CD4-positive, alpha-beta memory T cell (primary cell): Measurements from ENCODE around the gene PCBP3. TPM values are rescaled to one million over a fixed set of nuclear protein-coding genes. Genes with fewer than 3 reads are reported as not detected.
"Not testable (repeated sequence)": the region's sequence is repeated elsewhere in the genome, so short reads cannot be mapped to it uniquely, and the experiment has no call there.

Experiments used
- CTCF ChIA-PET: fragments of 350-600 bp; sonication (Branson Sonifier 250); formaldehyde crosslinking; loops from one replicate; lab custom pipeline; 2021; ENCODE audit warnings: inconsistent platforms; ENCODE audit not compliant: partially characterized antibody; lab: Charles Lee
- POLR2A ChIA-PET: fragments of 350-600 bp; sonication (Branson Sonifier 250); formaldehyde crosslinking; loops from one replicate; lab custom pipeline; 2021; ENCODE audit not compliant: partially characterized antibody; lab: Charles Lee
- DNase-seq, 5 donors: peaks; one replicate each; pipeline versions ENCODE4 v3.0.0 to v3.0.0-alpha.2; 2020 to 2022; ENCODE audit warnings: mixed read lengths in 1 of 5
- H3K27ac ChIP-seq: one replicate; pipeline ENCODE4 v1.7.0; 2013; ENCODE audit warnings: low read depth, low read length
- H3K27me3 ChIP-seq: 2 replicates; pipeline ENCODE4 v1.7.0; 2013; ENCODE audit warnings: mild to moderate bottlenecking, low read length, moderate library complexity; ENCODE audit not compliant: insufficient read depth
- H3K36me3 ChIP-seq: 2 replicates; pipeline ENCODE4 v1.7.0; 2013; ENCODE audit warnings: mild to moderate bottlenecking, low read length, moderate library complexity; ENCODE audit not compliant: insufficient read depth
- H3K4me1 ChIP-seq: 2 replicates; pipeline ENCODE4 v1.7.0; 2013; ENCODE audit warnings: mild to moderate bottlenecking, low read length, moderate library complexity; ENCODE audit not compliant: insufficient read depth
- H3K4me3 ChIP-seq, 2 donors: one replicate each; pipeline ENCODE4 v1.7.0; 2013; ENCODE audit warnings: low read length in 2 of 2, mild to moderate bottlenecking in 1 of 2
- H3K9me3 ChIP-seq, 2 donors: one replicate each; pipeline ENCODE4 v1.7.0; 2013; ENCODE audit warnings: low read length in 2 of 2, control low read depth in 1 of 2; ENCODE audit not compliant: control insufficient read depth in 1 of 2
- H3K27ac Mint-ChIP-seq, 7 donors: one replicate each; pipeline ENCODE4 v1.8.0; 2020 to 2021; ENCODE audit warnings: mixed read lengths in 7 of 7, mild to moderate bottlenecking in 6 of 7, inconsistent platforms in 3 of 7, moderate library complexity in 3 of 7
- H3K27me3 Mint-ChIP-seq, 2 donors: one replicate each; pipeline ENCODE4 v1.8.0; 2020 to 2021; ENCODE audit warnings: mixed read lengths in 2 of 2
- H3K36me3 Mint-ChIP-seq, 2 donors: one replicate each; pipeline ENCODE4 v1.8.0; 2020 to 2021; ENCODE audit warnings: mixed read lengths in 2 of 2, inconsistent platforms in 1 of 2, mild to moderate bottlenecking in 1 of 2
- H3K4me1 Mint-ChIP-seq, 4 donors: one replicate each; pipeline ENCODE4 v1.8.0; 2020 to 2021; ENCODE audit warnings: mixed read lengths in 4 of 4, mild to moderate bottlenecking in 1 of 4
- H3K4me3 Mint-ChIP-seq, 8 donors: one replicate each; pipeline ENCODE4 v1.8.0; 2020 to 2021; ENCODE audit warnings: mixed read lengths in 8 of 8, mild to moderate bottlenecking in 7 of 8, moderate library complexity in 6 of 8, inconsistent platforms in 3 of 8
- H3K9me3 Mint-ChIP-seq, 8 donors: one replicate each; pipeline ENCODE4 v1.8.0; 2020 to 2021; ENCODE audit warnings: mixed read lengths in 8 of 8, mild to moderate bottlenecking in 5 of 8, inconsistent platforms in 3 of 8, moderate library complexity in 1 of 8
- intact Hi-C: fragments of 100-400 bp; cut with micrococcal nuclease; formaldehyde crosslinking; loops from one replicate; pipeline ENCODE4 v1.15.1; 2023
- polyA plus RNA-seq, 2 donors: library from polyadenylated mRNA; unstranded; fragments of 300-500 nt; fragmentation: Illumina TruSeq; gene quantifications; one replicate each; pipeline ENCODE4 v1.2.3, GENCODE V29; 2021
- total RNA-seq, 2 experiments: library from RNA; stranded (reverse); gene quantifications; one replicate each; pipeline ENCODE4 v1.2.3, GENCODE V29; 2021

The PCBP3 gene
- total and polyA plus RNA-seq, 4 experiments from 2014 or later: 0.36 to 1.6 (median 1.0) TPM

DNA sequence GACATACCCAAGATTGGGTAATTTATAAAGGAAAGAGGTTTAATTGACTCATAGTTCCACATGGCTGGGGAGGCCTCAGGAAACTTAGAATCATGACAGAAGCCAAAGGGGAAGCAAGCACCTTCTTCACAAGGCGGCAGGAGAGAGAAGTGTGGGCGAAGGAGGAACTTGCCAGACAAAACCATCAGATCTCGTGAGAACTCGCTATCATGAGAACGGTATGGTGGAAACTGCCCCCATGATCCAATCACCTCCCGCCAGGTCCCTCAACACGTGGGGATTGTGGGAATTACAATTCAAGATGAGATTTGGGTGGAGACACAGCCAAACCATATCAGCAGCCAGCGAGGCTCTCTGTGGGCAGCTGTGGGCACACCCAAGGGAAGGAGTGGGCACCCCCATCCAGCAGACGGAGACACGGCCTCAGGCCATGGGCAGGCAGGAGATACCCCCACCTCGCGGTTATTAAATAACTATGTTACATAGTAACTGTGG is 189.3 kb downstream of the PCBP3 start:
- H3K27ac ChIP-seq, H3K4me1 ChIP-seq, H3K4me1 Mint-ChIP-seq, H3K27me3 Mint-ChIP-seq, H3K27ac Mint-ChIP-seq, H3K27me3 ChIP-seq, H3K9me3 ChIP-seq, CTCF ChIA-PET, POLR2A ChIA-PET, H3K36me3 Mint-ChIP-seq, DNase-seq, H3K4me3 ChIP-seq, intact Hi-C loops, H3K9me3 Mint-ChIP-seq, H3K36me3 ChIP-seq, H3K4me3 Mint-ChIP-seq: not testable (repeated sequence)

DNA sequence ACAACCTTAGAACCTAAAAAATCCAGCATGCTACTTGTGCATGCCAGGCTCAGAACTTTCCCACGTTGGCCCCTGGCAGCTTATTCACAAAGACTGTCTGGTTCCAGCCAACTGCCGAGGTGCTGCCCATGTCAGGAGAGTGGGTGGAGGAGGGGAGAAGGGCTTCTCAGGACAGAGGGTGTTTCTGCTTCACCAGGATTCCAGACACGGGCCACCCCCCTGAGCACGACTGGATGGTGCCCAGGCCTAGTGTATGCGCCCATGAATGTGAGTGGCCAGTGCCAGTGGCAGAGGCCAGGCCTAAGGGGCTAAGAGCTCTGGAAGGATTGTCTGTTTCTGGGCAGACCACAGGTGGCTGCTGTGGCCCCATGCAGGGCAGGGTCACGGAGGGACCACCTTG is 189.9 kb downstream of the PCBP3 start:
- H3K36me3 Mint-ChIP-seq: no peaks in the 10 kb centered on the region
- ChIA-PET CTCF (no interaction called here), POLR2A (no interaction called here)
- DNase-seq: no peak
- H3K27ac Mint-ChIP-seq: no peak overlapping the region
- H3K4me3 ChIP-seq: no peak overlapping the region
- H3K9me3 ChIP-seq: no peaks in the 10 kb centered on the region
- peaks cover 0 to 2% of the 10 kb centered on the region in 2 donors for H3K27me3 Mint-ChIP-seq
- no peaks in the 10 kb centered on the region for H3K9me3 Mint-ChIP-seq
- no peaks in the 10 kb centered on the region for H3K4me1 ChIP-seq
- H3K36me3 ChIP-seq: no peaks in the 10 kb centered on the region
- no peak overlapping the region for H3K27ac ChIP-seq
- intact Hi-C loops: no loop called here
- H3K4me3 Mint-ChIP-seq: no peak overlapping the region
- H3K27me3 ChIP-seq: no peaks in the 10 kb centered on the region
- H3K4me1 Mint-ChIP-seq: peaks cover 0 to 2% (median 0%) of the 10 kb centered on the region in 4 donors

- ChIA-PET POLR2A (no interaction called here), CTCF (no interaction called here)
- intact Hi-C loops: no loop called here
- no peak overlapping the region for H3K27ac ChIP-seq
- peaks cover 0 to 2% of the 10 kb centered on the region in 2 donors for H3K27me3 Mint-ChIP-seq
- H3K9me3 Mint-ChIP-seq: no peaks in the 10 kb centered on the region
- H3K4me1 ChIP-seq: no peaks in the 10 kb centered on the region
- H3K27ac Mint-ChIP-seq: no peak overlapping the region
- no peak overlapping the region for H3K4me3 ChIP-seq
- no peaks in the 10 kb centered on the region for H3K9me3 ChIP-seq
- no peaks in the 10 kb centered on the region for H3K27me3 ChIP-seq
- peaks cover 0 to 2% (median 0%) of the 10 kb centered on the region in 4 donors for H3K4me1 Mint-ChIP-seq
- no peaks in the 10 kb centered on the region for H3K36me3 Mint-ChIP-seq
- DNase-seq: no peak
- no peak overlapping the region for H3K4me3 Mint-ChIP-seq
- H3K36me3 ChIP-seq: no peaks in the 10 kb centered on the region
Measured at GRCh38 chr21:45834026-45834715, 190.6 kb downstream of the PCBP3 start.

- peaks cover 0 to 2% (median 0%) of the 10 kb centered on the region in 4 donors for H3K4me1 Mint-ChIP-seq
- intact Hi-C loops: no loop called here
- no peak overlapping the region for H3K27ac Mint-ChIP-seq
- Histone ChIP-seq H3K36me3 (no peaks in the 10 kb centered on the region), H3K4me1 (no peaks in the 10 kb centered on the region), H3K27me3 (no peaks in the 10 kb centered on the region), H3K9me3 (no peaks in the 10 kb centered on the region), H3K4me3 (no peak overlapping the region), H3K27ac (no peak overlapping the region)
- ChIA-PET POLR2A (no interaction called here), CTCF (no interaction called here)
- DNase-seq: no peak
- peaks cover 0 to 2% of the 10 kb centered on the region in 2 donors for H3K27me3 Mint-ChIP-seq
- H3K36me3 Mint-ChIP-seq: no peaks in the 10 kb centered on the region
- no peak overlapping the region for H3K4me3 Mint-ChIP-seq
- no peaks in the 10 kb centered on the region for H3K9me3 Mint-ChIP-seq
Measured at GRCh38 chr21:45834821-45835293, 191.3 kb downstream of the PCBP3 start.

GRCh38 chr21:45835301-45836267 is 192.1 kb downstream of the PCBP3 start:
- H3K27me3 ChIP-seq: no peaks in the 10 kb centered on the region
- intact Hi-C loops: no loop called here
- Mint-ChIP-seq H3K4me3 (no peak overlapping the region), H3K4me1 (peaks cover 0 to 2% (median 0%) of the 10 kb centered on the region in 4 donors), H3K27ac (no peak overlapping the region), H3K27me3 (peaks cover 0 to 2% of the 10 kb centered on the region in 2 donors), H3K36me3 (no peaks in the 10 kb centered on the region), H3K9me3 (no peaks in the 10 kb centered on the region)
- H3K9me3 ChIP-seq: no peaks in the 10 kb centered on the region
- H3K27ac ChIP-seq: no peak overlapping the region
- POLR2A ChIA-PET: no interaction called here
- H3K36me3 ChIP-seq: no peaks in the 10 kb centered on the region
- no peak overlapping the region for H3K4me3 ChIP-seq
- CTCF ChIA-PET: no interaction called here
- DNase-seq: no peak
- no peaks in the 10 kb centered on the region for H3K4me1 ChIP-seq

DNA sequence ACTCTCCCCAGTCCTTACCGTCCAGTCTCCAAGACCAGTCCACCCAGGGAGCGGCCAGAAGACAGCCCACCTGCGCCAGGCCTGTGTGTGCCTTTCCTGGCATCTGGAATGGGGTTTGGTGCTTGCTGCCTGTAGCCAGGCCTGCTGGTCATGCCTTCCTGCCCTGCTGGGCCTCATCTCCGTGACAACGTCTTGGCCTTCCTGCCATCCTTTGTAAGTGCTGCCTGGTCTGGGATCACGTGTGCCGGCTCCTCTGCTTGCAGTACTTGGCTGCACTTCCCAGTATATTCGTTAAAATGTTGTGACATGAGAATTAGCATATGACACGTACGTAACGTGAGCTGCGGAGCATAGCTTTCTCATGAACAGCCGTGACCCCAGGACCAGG is 192.7 kb downstream of the PCBP3 start:
- Mint-ChIP-seq H3K4me1 (peaks cover 0 to 2% (median 0%) of the 10 kb centered on the region in 4 donors), H3K27ac (no peak overlapping the region), H3K4me3 (no peak overlapping the region), H3K9me3 (peaks cover 0 to 6% (median 3%) of the 10 kb centered on the region in 8 donors), H3K36me3 (no peaks in the 10 kb centered on the region), H3K27me3 (peaks cover 0 to 2% of the 10 kb centered on the region in 2 donors)
- CTCF ChIA-PET: no interaction called here
- no peak overlapping the region for H3K4me3 ChIP-seq
- no peaks in the 10 kb centered on the region for H3K4me1 ChIP-seq
- POLR2A ChIA-PET: no interaction called here
- no peak for DNase-seq
- no peaks in the 10 kb centered on the region for H3K9me3 ChIP-seq
- no peaks in the 10 kb centered on the region for H3K36me3 ChIP-seq
- intact Hi-C loops: no loop called here
- no peak overlapping the region for H3K27ac ChIP-seq
- H3K27me3 ChIP-seq: no peaks in the 10 kb centered on the region
